Hematopoietic multipotent progenitor cell treated with erythropoietin and hydrocortisone succinate and interleukin-3 and kit ligand, for 17 days (in vitro differentiated cells): ENCODE measurements around the gene STARD8.
"Not testable (repeated sequence)": the region's sequence is repeated elsewhere in the genome, so short reads cannot be mapped to it uniquely, and the experiment has no call there.

Source experiments
- DNase-seq: peaks from one replicate; pipeline ENCODE4 v3.0.0-alpha.2; 2015; ENCODE audit warnings: low spot score

Gene STARD8

DNA sequence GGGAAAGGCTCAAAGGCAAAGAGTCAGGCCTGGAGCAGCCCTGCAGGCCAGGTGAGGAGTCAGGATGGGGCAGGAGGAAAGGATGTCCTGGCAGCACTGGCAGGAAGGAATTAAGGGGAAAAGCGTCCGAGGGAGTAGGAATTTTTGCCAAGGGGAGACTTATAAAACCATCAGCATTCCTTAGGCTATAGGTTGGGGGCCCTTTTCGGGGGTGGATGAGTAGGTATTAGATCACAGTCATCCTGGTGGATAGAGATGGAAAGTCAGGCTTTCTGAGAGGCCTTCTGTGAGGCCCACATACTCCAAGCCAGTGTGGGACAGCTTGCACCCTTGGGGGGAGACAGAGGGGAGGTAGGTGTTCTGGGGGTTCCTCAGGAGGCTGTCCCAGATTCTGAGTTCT, 12.3 kb downstream of the STARD8 start:
- no peak for DNase-seq

- DNase-seq = no peak
These were observed 13.3 kb downstream of the STARD8 start for GRCh38 chrX:68660746-68661145.

DNA sequence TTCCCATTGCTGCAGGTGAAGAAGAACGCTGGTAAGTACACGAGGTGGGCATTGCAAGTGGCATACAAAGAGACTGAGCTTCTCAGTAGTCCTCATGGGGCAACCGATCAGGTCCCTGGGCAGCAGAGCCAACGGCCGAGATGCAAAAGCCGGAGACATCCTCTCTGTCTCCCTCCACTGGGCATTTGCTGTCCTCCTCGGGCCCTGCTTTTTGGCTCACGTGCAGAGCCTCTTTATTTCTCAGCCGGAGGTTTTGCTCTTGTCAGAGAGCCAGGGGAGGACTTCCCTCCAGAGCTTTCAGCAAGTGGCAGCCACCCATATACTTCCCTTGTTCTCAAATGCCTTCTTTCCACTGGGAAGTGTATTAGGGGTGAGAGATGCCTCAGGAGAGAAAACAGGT, 18.0 kb downstream of the STARD8 start:
- DNase-seq = no peak

DNA sequence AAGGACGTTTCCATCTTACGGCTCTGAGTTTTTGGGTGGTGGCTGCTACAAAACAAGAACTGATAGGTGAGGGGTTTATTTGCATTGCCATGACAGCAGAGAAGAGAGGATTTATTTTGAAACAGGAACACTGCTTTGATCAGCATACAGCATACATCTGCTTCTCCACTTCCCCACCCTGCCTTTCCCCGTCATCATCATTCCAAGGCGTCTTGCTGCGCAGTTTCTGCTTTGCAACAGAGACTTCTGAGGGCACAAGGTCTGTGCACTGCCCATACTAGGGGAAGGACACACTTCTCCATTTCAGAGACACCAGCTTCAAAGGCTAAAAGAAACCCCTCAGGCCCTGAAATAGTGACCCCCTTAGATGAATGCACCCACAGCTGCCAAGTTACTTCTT, 19.1 kb downstream of the STARD8 start:
- DNase-seq = no peak

DNA sequence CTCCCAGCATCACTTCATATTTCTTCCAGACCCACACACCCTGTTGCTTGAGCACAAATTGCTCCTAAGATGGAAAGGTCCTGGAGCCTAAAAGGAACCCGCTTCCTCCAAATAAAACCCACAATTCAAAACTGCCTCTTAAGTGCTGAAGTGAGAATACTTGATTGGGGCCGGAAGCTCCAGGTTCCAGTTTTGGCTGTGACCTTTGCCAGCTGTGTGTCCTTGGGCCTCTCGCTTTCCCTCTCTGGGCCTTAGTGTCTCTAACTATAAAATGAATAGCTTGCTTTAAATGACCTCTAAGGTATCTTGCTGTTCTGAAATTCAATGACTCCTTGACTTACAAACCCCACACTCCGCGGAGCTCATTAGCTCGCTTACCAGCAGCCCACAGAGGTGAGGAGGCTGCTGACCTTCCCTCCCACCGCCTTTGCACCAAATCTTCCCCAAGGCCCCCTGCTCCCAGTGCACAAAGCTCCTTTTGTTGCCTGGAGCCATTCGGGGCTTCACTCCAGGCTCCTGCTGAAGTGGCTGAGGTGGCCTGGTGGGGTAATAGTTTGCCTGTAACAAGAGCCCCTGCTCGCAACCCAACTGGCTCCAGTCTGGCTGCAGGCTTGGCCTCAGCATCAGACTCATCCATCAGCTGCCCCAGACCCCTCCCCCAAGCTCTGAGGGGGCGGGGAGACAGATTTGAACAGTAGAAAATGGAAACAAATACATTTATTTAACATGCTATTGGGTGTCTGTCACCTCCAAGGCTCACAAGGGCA, 21.8 kb downstream of the STARD8 start:
- DNase-seq = no peak

DNA sequence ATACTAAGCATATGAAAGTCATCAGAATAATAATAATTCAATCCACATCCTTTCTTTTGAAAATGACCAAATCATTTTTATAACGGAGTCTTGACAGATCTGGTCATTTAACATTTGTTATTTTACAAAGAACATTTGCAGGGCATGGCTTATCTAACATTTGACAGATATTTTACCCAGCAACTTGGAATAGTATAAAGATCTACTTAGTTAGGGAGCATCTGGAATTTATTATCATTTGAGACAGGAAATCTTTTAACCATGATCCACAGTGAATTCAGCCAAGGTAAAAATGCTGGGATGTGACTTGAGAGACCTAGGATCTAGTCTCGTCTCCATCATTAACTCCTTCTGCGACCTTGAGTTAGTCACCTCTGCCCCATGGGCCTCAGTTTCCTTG, 22.4 kb downstream of the STARD8 start:
- DNase-seq = no peak

- no peak for DNase-seq
These were observed 23.8 kb downstream of the STARD8 start for GRCh38 chrX:68671221-68671620.

- DNase-seq = no peak
These were observed 25.3 kb downstream of the STARD8 start for GRCh38 chrX:68672581-68673318.

- DNase-seq = no peak
These were observed 28.1 kb downstream of the STARD8 start for GRCh38 chrX:68675571-68675970.

GRCh38 chrX:68676335-68676734, 28.9 kb downstream of the STARD8 start:
- no peak for DNase-seq

- DNase-seq = no peak
These were observed 30.5 kb downstream of the STARD8 start for GRCh38 chrX:68677998-68678397.

- no peak for DNase-seq
These were observed 34.0 kb downstream of the STARD8 start for GRCh38 chrX:68681443-68681941.

GRCh38 chrX:68682790-68683189, 35.3 kb downstream of the STARD8 start:
- DNase-seq = no peak

GRCh38 chrX:68683580-68683979, 36.1 kb downstream of the STARD8 start:
- no peak for DNase-seq

DNA sequence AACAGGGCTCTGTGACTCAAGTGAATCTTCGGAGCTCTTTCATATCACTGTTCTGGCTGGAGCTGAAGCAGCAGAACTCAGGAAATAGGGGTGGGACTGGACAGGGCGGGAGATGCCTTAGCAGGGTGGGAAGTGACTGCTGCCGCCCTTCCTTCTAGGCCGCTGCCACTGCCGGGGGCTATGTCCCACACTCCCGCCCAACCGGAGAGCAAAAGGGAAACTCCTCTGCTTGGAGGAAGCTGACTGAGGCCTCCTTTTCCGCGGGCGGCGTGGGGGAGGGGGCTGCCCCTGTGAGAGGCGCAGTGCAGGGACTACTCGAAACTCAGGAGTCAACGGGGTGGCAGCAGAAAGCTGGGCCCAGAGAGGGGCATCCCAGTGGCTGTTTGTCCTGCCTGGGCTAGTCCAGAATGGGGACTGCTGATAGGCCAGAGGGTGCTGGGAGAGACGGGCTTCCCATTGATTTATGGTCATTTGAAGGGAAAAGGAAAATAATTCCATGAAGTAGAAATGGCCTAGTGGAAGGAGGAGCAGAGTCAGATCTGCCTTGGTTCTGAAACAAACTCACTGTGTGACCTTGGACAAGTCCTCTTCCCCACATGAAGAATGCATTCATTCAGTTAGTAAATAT, 36.9 kb downstream of the STARD8 start:
- DNase-seq = no peak

DNA sequence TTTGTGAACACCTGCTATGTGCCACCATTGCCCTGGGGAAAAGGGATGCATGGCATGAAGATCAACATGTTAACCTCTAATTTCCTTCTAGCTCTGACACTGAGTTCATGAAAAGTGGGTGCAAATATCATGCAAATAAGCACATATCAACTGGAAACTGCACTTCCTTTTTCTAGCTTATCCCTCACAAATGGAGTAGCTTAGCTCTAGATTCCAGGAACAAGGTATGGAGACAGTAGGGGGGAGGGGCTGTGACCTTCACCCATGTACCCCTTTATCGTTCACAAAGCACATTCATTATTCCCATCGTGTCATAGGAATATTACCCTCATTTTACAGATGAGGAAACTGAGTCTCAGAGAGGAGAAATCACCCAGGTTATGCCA, 37.4 kb downstream of the STARD8 start:
- no peak for DNase-seq

GRCh38 chrX:68685685-68686084, 38.2 kb downstream of the STARD8 start:
- peak; percentile 44 for DNase-seq

DNA sequence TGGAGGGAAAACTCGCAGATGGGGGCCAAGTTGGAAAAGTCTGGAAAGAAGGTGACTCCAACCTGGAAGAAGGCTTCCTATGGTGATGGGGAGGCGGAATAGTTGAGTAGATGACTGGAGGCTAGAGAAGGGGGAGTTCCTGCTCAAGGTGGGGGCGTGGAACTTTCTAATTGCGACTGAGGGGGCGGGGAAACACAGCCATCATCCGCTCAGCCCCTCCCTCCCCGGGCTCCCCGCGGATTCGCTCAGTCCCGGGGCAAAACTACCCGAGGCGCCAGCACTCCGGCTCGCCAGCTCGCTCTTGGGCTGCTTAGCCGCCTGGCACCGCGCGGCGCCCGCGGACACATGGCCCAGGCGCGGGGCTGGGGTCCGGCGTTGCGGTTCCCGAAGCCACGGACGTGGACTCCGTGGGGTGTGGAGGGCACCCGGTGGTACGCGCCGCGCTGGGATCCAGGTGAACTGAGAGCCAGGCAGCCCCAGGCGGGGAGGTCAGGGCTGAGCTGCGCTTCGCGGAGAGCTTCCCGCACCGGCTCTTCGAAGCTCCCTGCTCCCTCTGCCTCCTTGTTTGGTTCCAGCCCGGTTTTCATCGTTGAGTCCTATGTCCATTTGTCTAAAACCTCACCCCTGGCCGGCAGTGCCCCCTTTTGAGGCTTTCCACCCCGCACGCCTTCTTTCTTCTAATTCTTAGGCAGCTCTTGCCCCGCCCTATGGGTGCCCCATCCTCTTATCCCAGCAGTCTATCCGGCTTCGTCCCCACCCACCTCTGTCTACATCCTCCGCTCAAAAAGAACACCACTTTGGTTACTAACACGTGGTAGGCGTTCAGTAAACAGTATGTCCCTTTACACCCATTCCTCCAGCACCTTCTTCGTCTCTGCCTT, 38.9 kb downstream of the STARD8 start:
- DNase-seq = peak; percentile 19

DNA sequence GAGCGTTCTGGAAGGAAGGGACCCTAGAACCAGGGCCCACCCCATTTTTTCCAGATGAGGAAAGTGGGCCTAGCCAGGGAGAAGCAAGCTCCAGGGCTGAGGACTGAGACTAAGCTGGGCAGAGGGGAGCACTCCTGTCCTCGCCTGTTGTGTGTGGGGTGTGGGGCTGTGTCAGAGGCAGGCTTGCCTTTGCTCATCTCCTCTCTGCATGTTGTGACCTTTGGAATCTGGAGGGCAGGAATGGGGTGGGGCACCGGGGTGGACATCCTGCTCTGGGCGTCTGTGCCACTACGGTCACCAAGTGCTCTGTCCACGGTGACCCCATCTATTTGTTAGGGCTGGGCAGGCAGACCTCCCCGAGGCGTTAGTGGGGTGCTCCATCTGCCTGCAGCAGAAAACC, 41.5 kb downstream of the STARD8 start:
- not testable (repeated sequence) for DNase-seq

- no peak for DNase-seq
These were observed 43.6 kb downstream of the STARD8 start for GRCh38 chrX:68690936-68691501.

GRCh38 chrX:68691921-68692320, 44.5 kb downstream of the STARD8 start:
- no peak for DNase-seq

GRCh38 chrX:68692651-68693050, 45.2 kb downstream of the STARD8 start:
- no peak for DNase-seq
